Psoas muscle (tissue), 8 donors: ENCODE data around the gene IL5RA. TPM values are rescaled to one million over a fixed set of nuclear protein-coding genes. Genes with fewer than 3 reads are reported as not detected.
A peak's percentile ranks its signal among the peaks of the same experiment; 100 is the strongest.

Experiments
- ATAC-seq, 4 donors: fragments of 200-7000 bp; cut with Tn5 transposase; one replicate each; pipeline ENCODE4 v1.9.1; 2020; ENCODE audit warnings: moderate library complexity in 3 of 4, mild to moderate bottlenecking in 2 of 4
- DNase-seq, 2 donors: peaks; one replicate each; pipeline ENCODE4 v3.0.0-alpha.2; 2020
- H3K27ac ChIP-seq: fragments of 200-600 bp; one replicate; pipeline ENCODE4 v1.8.0; 2022
- H3K27me3 ChIP-seq, 3 donors: fragments of 200-600 bp in 1 of 3; one replicate each; pipeline versions ENCODE4 v1.6.1 to v1.8.0; 2013 to 2022; ENCODE audit warnings: low read length in 2 of 3, mild to moderate bottlenecking in 2 of 3, moderate library complexity in 1 of 3; ENCODE audit not compliant: insufficient read depth in 3 of 3
- H3K36me3 ChIP-seq, 2 donors: fragments of 200-600 bp in 1 of 2; one replicate each; pipeline versions ENCODE4 v1.6.1 to v1.8.0; 2013 to 2022; ENCODE audit warnings: low read depth in 1 of 2, mild to moderate bottlenecking in 1 of 2, moderate library complexity in 1 of 2; ENCODE audit not compliant: insufficient read depth in 1 of 2
- H3K4me1 ChIP-seq: fragments of 200-600 bp; one replicate; pipeline ENCODE4 v1.8.0; 2022
- H3K4me3 ChIP-seq: fragments of 200-600 bp; one replicate; pipeline ENCODE4 v1.8.0; 2022; ENCODE audit warnings: mild to moderate bottlenecking
- H3K9me3 ChIP-seq: fragments of 200-600 bp; one replicate; pipeline ENCODE4 v1.8.0; 2022
- WGBS, 3 donors: extraction: QIAGEN DNeasy Blood & Tissue Kit; methylation state at CpG; one replicate each; pipeline versions ENCODE4 v1.1.6 to v1.1.7; 2013; 5-methylcytosine and 5-hydroxymethylcytosine counted together
- intact Hi-C, 2 donors: fragments of 100-400 bp; cut with DNase I; formaldehyde crosslinking; loops; one replicate each; pipeline versions ENCODE4 v1.11.0 to v1.14.2; 2022
- polyA plus RNA-seq, 3 donors: library from polyadenylated mRNA; stranded (reverse); fragments of 200-250 nt; gene quantifications; one replicate each; pipeline ENCODE4 v1.2.3, GENCODE V29; 2013
- total RNA-seq, 4 donors: library from RNA; stranded (reverse); fragmentation: NEBNext Ultra II Directional in 2 of 4; extraction: Animal tissue kit (Norgen Biotek cat#: 25700) in 2 of 4; gene quantifications; one replicate each; pipeline versions ENCODE4 v1.2.1 to v1.2.4, GENCODE V29; 2021 to 2023
- TF ChIP-seq, protein P1 (sequence below): fragments of 200-600 bp; IDR thresholded peaks from one replicate; pipeline ENCODE4 v1.8.0; 2022; ENCODE audit warnings: antibody characterized with exemption
- donor health status: healthy with polysubstance abuse.
- donor health status: DM: no; HTN: no; CAD: no; lungs with moderate emphysema.
- donor health status: Bipolar disorder and iron deficiency.
- donor health status: healthy.
- donor health status: DM: yes; HTN: yes; CAD: no.
- donor health status: DM: no; HTN: no; CAD: no.
- donor health status: DM: no; HTN: no; CAD: no.
- donor health status: DM: yes; HTN: yes; CAD: no.

IL5RA gene
- total and polyA plus RNA-seq, 7 donors, result 0.08 to 0.19 TPM; not detected in 5

- no peak for DNase-seq
- no peaks in the 10 kb centered on the region for H3K9me3 ChIP-seq
- H3K27ac ChIP-seq, result peak overlapping the region; percentile 10
These were observed 71.8 kb downstream of the IL5RA start for GRCh38 chr3:3038201-3038991.

DNA sequence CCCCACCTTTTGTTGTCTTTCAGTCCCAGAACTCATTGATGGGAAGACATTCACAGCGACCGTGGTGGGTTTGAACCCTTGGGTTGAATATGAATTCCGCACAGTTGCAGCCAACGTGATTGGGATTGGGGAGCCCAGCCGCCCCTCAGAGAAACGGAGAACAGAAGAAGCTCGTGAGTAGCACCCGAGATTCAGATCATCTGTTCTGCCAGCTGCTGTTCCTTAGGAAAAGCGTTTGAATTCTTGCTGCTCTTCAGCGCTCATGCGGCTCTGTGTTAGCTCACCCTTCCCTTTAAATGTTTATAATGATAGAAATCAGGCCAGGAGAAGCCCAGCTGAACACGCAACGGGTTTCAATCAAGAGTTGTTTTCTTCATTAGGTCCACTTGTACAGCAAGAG, 73.0 kb downstream of the IL5RA start:
- H3K4me3 ChIP-seq, result peak overlapping the region; percentile 16
- H3K36me3 ChIP-seq, result no peaks in the 10 kb centered on the region
- H3K27ac ChIP-seq, result no peak overlapping the region
- H3K9me3 ChIP-seq, result no peaks in the 10 kb centered on the region
- H3K27me3 ChIP-seq, result peaks cover 0 to 7% (median 0%) of the 10 kb centered on the region in 3 donors
- 70 to 75% (median 74%) methylated on average over 13 of the region's 13 CpGs for WGBS, 3 donors
- TF ChIP-seq, protein P1, sequence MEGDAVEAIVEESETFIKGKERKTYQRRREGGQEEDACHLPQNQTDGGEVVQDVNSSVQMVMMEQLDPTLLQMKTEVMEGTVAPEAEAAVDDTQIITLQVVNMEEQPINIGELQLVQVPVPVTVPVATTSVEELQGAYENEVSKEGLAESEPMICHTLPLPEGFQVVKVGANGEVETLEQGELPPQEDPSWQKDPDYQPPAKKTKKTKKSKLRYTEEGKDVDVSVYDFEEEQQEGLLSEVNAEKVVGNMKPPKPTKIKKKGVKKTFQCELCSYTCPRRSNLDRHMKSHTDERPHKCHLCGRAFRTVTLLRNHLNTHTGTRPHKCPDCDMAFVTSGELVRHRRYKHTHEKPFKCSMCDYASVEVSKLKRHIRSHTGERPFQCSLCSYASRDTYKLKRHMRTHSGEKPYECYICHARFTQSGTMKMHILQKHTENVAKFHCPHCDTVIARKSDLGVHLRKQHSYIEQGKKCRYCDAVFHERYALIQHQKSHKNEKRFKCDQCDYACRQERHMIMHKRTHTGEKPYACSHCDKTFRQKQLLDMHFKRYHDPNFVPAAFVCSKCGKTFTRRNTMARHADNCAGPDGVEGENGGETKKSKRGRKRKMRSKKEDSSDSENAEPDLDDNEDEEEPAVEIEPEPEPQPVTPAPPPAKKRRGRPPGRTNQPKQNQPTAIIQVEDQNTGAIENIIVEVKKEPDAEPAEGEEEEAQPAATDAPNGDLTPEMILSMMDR, result no peak
- no peaks in the 10 kb centered on the region for H3K4me1 ChIP-seq
- ATAC-seq (no peak), DNase-seq (no peak)
- intact Hi-C loops, result no loop called here

More at GRCh38 chr3:3038201-3038991, 71.8 kb downstream of the IL5RA start:
- Histone ChIP-seq H3K4me3 (peak overlapping the region; percentile 16), H3K4me1 (no peaks in the 10 kb centered on the region), H3K36me3 (no peaks in the 10 kb centered on the region), H3K27me3 (peaks cover 0 to 2% (median 0%) of the 10 kb centered on the region in 3 donors)
- ATAC-seq, result peak in 1 of 4 donors; percentile 28
- intact Hi-C loops, result no loop called here
- TF ChIP-seq, protein P1, result no peak
- WGBS, 3 donors, result 53 to 64% (median 60%) methylated on average over 25 of the region's 25 CpGs

GRCh38 chr3:3031326-3031725, 78.8 kb downstream of the IL5RA start:
- Histone ChIP-seq H3K9me3 (no peaks in the 10 kb centered on the region), H3K27me3 (peaks cover 0 to 7% (median 0%) of the 10 kb centered on the region in 3 donors), H3K4me3 (no peak overlapping the region), H3K4me1 (no peaks in the 10 kb centered on the region), H3K36me3 (no peaks in the 10 kb centered on the region), H3K27ac (no peak overlapping the region)
- WGBS, 3 donors, result 51 to 62% (median 61%) methylated on average over 4 of the region's 4 CpGs
- intact Hi-C loops, result no loop called here
- no peak for ATAC-seq
- DNase-seq, result no peak
- TF ChIP-seq, protein P1, result no peak

- no peak overlapping the region for H3K4me3 ChIP-seq
- TF ChIP-seq, protein P1, result no peak
- H3K4me1 ChIP-seq, result no peaks in the 10 kb centered on the region
- 70 to 77% (median 76%) methylated on average over 5 of the region's 5 CpGs for whole genome bisulfite sequencing, 3 donors
- peaks cover 0 to 4% (median 0%) of the 10 kb centered on the region in 3 donors for H3K27me3 ChIP-seq
- intact Hi-C loops, result no loop called here
- DNase-seq, result no peak
- H3K9me3 ChIP-seq, result no peaks in the 10 kb centered on the region
- no peaks in the 10 kb centered on the region for H3K36me3 ChIP-seq
- no peak overlapping the region for H3K27ac ChIP-seq
- ATAC-seq, result no peak
These were observed 82.1 kb downstream of the IL5RA start for GRCh38 chr3:3027976-3028567.
